ENCODE measurements around the gene SLC7A1.

GRCh38 chr13:29513981-29514719 lies 81.3 kb downstream of the SLC7A1 start:
- TF ChIP-seq POLR2A (IDR thresholded peaks at IDR 0.05; ENCODE audit: low read depth, low read length) = no peak
- no peak for TF ChIP-seq MAFK (IDR thresholded peaks at IDR 0.05; ENCODE audit: low read depth, low read length)
- no peak for TF ChIP-seq CEBPB (IDR thresholded peaks at IDR 0.05; ENCODE audit: low read depth, low read length)
- TF ChIP-seq, protein P1, sequence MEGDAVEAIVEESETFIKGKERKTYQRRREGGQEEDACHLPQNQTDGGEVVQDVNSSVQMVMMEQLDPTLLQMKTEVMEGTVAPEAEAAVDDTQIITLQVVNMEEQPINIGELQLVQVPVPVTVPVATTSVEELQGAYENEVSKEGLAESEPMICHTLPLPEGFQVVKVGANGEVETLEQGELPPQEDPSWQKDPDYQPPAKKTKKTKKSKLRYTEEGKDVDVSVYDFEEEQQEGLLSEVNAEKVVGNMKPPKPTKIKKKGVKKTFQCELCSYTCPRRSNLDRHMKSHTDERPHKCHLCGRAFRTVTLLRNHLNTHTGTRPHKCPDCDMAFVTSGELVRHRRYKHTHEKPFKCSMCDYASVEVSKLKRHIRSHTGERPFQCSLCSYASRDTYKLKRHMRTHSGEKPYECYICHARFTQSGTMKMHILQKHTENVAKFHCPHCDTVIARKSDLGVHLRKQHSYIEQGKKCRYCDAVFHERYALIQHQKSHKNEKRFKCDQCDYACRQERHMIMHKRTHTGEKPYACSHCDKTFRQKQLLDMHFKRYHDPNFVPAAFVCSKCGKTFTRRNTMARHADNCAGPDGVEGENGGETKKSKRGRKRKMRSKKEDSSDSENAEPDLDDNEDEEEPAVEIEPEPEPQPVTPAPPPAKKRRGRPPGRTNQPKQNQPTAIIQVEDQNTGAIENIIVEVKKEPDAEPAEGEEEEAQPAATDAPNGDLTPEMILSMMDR (conservative IDR thresholded peaks at IDR 0.05; ENCODE audit: low read depth, low read length) = no peak
